Hepatocyte (in vitro differentiated cells): ENCODE results near the gene ALKBH1. TPM values are rescaled to one million over a fixed set of nuclear protein-coding genes. Genes with fewer than 3 reads are reported as not detected.
A peak's percentile ranks its signal among the peaks of the same experiment; 100 is the strongest.
"Not testable (repeated sequence)": the region's sequence is repeated elsewhere in the genome, so short reads cannot be mapped to it uniquely, and the experiment has no call there.

ENCODE experiments used
- DNase-seq: peaks from one replicate; pipeline ENCODE4 v3.0.0-alpha.2; 2016; ENCODE audit warnings: low spot score
- H2AFZ ChIP-seq: fragments of 200-600 bp; sonication (generic); 2 replicates; pipeline ENCODE4 v1.6.0; 2016; ENCODE audit warnings: antibody characterized with exemption, mild to moderate bottlenecking
- H3K27ac ChIP-seq: fragments of 200-600 bp; sonication (generic); 2 replicates; pipeline ENCODE4 v1.5.1; 2016; ENCODE audit warnings: mild to moderate bottlenecking
- H3K27me3 ChIP-seq: fragments of 200-600 bp; sonication (generic); 2 replicates; pipeline ENCODE4 v1.6.1; 2016
- H3K36me3 ChIP-seq: fragments of 200-600 bp; sonication (generic); replicated peaks from 2 replicates; pipeline ENCODE4 v1.5.1; 2016; ENCODE audit warnings: low read depth; ENCODE audit not compliant: insufficient read depth
- H3K4me1 ChIP-seq: fragments of 200-600 bp; sonication (generic); 2 replicates; pipeline ENCODE4 v1.5.1; 2016; ENCODE audit warnings: mild to moderate bottlenecking, moderate library complexity; ENCODE audit not compliant: insufficient read depth
- H3K4me2 ChIP-seq: fragments of 200-600 bp; sonication (generic); 2 replicates; pipeline ENCODE4 v1.6.0; 2016
- H3K4me3 ChIP-seq: fragments of 200-600 bp; sonication (generic); 2 replicates; pipeline ENCODE4 v1.5.1; 2016; ENCODE audit warnings: mild to moderate bottlenecking
- H3K79me2 ChIP-seq: fragments of 200-600 bp; sonication (generic); 2 replicates; pipeline ENCODE4 v1.6.0; 2017; ENCODE audit warnings: mild to moderate bottlenecking
- H3K9me2 ChIP-seq: fragments of 200-600 bp; sonication (generic); replicated peaks from 2 replicates; pipeline ENCODE4 v1.6.0; 2017; ENCODE audit warnings: mild to moderate bottlenecking; ENCODE audit not compliant: insufficient read depth
- H3K9me3 ChIP-seq: fragments of 200-600 bp; sonication (generic); 2 replicates; pipeline ENCODE4 v1.5.1; 2016; ENCODE audit warnings: low read depth, mild to moderate bottlenecking
- H4K20me1 ChIP-seq: fragments of 200-600 bp; sonication (generic); 2 replicates; pipeline ENCODE4 v1.6.0; 2016; ENCODE audit warnings: mild to moderate bottlenecking; ENCODE audit not compliant: insufficient read depth, poor library complexity, severe bottlenecking
- EZH2 ChIP-seq: fragments of 200-600 bp; sonication (generic); IDR thresholded peaks from 2 replicates; pipeline ENCODE4 v1.6.1; 2016; ENCODE audit warnings: antibody characterized with exemption, mild to moderate bottlenecking, borderline replicate concordance
- EZH2phosphoT487 ChIP-seq: fragments of 200-600 bp; sonication (generic); IDR thresholded peaks from one replicate; pipeline ENCODE4 v1.6.1; 2018; ENCODE audit warnings: antibody characterized with exemption, mild to moderate bottlenecking, low read depth, moderate library complexity; ENCODE audit not compliant: unreplicated experiment, severe bottlenecking
- WGBS: methylation state at CpG from one replicate; pipeline ENCODE4 v1.1.6; 2016; ENCODE audit warnings: low lambda C conversion rate; ENCODE audit errors: missing lambda C conversion rate; 5-methylcytosine and 5-hydroxymethylcytosine counted together
- polyA plus RNA-seq: library from polyadenylated mRNA; unstranded; fragments of >200 nt; fragmentation: Nextera tagmentation; extraction: Ambion mirVana; gene quantifications from 2 replicates; pipeline ENCODE4 v1.2.1, GENCODE V29; 2016
- total RNA-seq: library from RNA; depleted of rRNA; stranded (reverse); fragments of >200 nt; gene quantifications from 2 replicates; pipeline ENCODE4 v1.2.3, GENCODE V29; 2014
- TF ChIP-seq, protein P1 (sequence below): fragments of 200-600 bp; sonication (generic); IDR thresholded peaks from 2 replicates; pipeline ENCODE4 v1.5.1; 2016; ENCODE audit warnings: antibody characterized with exemption, mild to moderate bottlenecking; ENCODE audit not compliant: poor library complexity

Gene ALKBH1
- total and polyA plus RNA-seq, 2 experiments from 2014 or later: 9.0 to 13.6 TPM

GRCh38 chr14:77640756-77641533, 66.9 kb downstream of the ALKBH1 start:
- Histone ChIP-seq H3K27me3 (no peaks in the 10 kb centered on the region), H2AFZ (no peak overlapping the region), H3K9me2 (no peaks in the 10 kb centered on the region), H3K4me3 (no peak overlapping the region), H3K4me1 (peaks cover 3% of the 10 kb centered on the region), H4K20me1 (no peaks in the 10 kb centered on the region), H3K9me3 (no peaks in the 10 kb centered on the region), H3K36me3 (no peaks in the 10 kb centered on the region), H3K27ac (no peak overlapping the region), H3K79me2 (no peaks in the 10 kb centered on the region), H3K4me2 (no peak overlapping the region)
- TF ChIP-seq, protein P1, sequence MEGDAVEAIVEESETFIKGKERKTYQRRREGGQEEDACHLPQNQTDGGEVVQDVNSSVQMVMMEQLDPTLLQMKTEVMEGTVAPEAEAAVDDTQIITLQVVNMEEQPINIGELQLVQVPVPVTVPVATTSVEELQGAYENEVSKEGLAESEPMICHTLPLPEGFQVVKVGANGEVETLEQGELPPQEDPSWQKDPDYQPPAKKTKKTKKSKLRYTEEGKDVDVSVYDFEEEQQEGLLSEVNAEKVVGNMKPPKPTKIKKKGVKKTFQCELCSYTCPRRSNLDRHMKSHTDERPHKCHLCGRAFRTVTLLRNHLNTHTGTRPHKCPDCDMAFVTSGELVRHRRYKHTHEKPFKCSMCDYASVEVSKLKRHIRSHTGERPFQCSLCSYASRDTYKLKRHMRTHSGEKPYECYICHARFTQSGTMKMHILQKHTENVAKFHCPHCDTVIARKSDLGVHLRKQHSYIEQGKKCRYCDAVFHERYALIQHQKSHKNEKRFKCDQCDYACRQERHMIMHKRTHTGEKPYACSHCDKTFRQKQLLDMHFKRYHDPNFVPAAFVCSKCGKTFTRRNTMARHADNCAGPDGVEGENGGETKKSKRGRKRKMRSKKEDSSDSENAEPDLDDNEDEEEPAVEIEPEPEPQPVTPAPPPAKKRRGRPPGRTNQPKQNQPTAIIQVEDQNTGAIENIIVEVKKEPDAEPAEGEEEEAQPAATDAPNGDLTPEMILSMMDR: no peak
- TF ChIP-seq EZH2phosphoT487 (no peak), EZH2 (no peak)
- no peak for DNase-seq
- WGBS: 77% methylated on average over 13 of the region's 16 CpGs

GRCh38 chr14:77638771-77639171, 69.1 kb downstream of the ALKBH1 start:
- TF ChIP-seq, protein P1: no peak
- TF ChIP-seq EZH2 (no peak), EZH2phosphoT487 (no peak)
- Histone ChIP-seq H3K4me3 (no peak overlapping the region), H3K4me1 (peaks cover 3% of the 10 kb centered on the region), H3K36me3 (no peaks in the 10 kb centered on the region), H3K9me3 (no peaks in the 10 kb centered on the region), H4K20me1 (no peaks in the 10 kb centered on the region), H3K9me2 (no peaks in the 10 kb centered on the region), H3K4me2 (no peak overlapping the region), H3K27ac (peak overlapping the region; percentile 78), H3K79me2 (no peaks in the 10 kb centered on the region), H3K27me3 (no peaks in the 10 kb centered on the region), H2AFZ (peak overlapping the region; percentile 39)
- DNase-seq: peak; percentile 53
- 42% methylated on average over 2 of the region's 2 CpGs for WGBS

GRCh38 chr14:77635869-77636268, 72.0 kb downstream of the ALKBH1 start:
- Histone ChIP-seq H3K27ac (peak overlapping the region; percentile 65), H2AFZ (peak overlapping the region; percentile 46)
- H3K4me2 ChIP-seq, H3K4me1 ChIP-seq, H3K79me2 ChIP-seq, H3K36me3 ChIP-seq, H4K20me1 ChIP-seq, DNase-seq, H3K9me2 ChIP-seq, H3K9me3 ChIP-seq, H3K27me3 ChIP-seq, H3K4me3 ChIP-seq: not testable (repeated sequence)
- WGBS: 57% methylated on average over 4 of the region's 4 CpGs

GRCh38 chr14:77635466-77635865, 72.4 kb downstream of the ALKBH1 start:
- H3K9me3 ChIP-seq, H3K9me2 ChIP-seq, H4K20me1 ChIP-seq, H3K36me3 ChIP-seq, H3K4me1 ChIP-seq, DNase-seq, H3K4me3 ChIP-seq, H3K4me2 ChIP-seq, H2AFZ ChIP-seq, H3K79me2 ChIP-seq, H3K27me3 ChIP-seq: not testable (repeated sequence)
- 75% methylated on average over 8 of the region's 8 CpGs for WGBS
- peak overlapping the region; percentile 65 for H3K27ac ChIP-seq
